Choroid plexus epithelial cell (primary cell): Measurements from ENCODE around the gene PTPRU.

Experiments used
- DNase-seq: peaks from one replicate; pipeline ENCODE4 v3.0.0-alpha.2; 2010; ENCODE audit warnings: low read depth
- H3K4me3 ChIP-seq: 2 replicates; pipeline ENCODE4 v1.5.1; 2011; ENCODE audit warnings: low read depth, mild to moderate bottlenecking, control low read depth, low read length, moderate library complexity
- CTCF ChIP-seq: conservative IDR thresholded peaks from 2 replicates; pipeline ENCODE4 v1.5.1; 2011; ENCODE audit warnings: low read depth, mild to moderate bottlenecking, control low read depth, inconsistent platforms, low read length, moderate library complexity

Gene PTPRU

GRCh38 chr1:29278124-29278523, 41.8 kb downstream of the PTPRU start:
- TF ChIP-seq CTCF = no peak
- no peak for DNase-seq
- no peak overlapping the region for H3K4me3 ChIP-seq

DNA sequence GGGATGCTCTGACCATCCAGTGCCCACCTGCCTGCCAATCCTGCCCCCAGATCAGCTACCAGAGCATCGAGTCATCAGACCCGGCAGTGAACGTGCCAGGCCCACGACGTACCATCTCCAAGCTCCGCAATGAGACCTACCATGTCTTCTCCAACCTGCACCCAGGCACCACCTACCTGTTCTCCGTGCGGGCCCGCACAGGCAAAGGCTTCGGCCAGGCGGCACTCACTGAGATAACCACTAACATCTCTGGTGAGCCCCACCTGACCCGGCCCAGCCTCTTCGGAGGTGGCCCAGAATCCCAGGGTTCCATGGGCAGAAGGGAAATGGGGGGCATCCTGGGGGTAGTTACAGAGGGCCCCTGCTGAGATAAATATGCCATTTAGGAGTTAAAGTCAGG, 43.1 kb downstream of the PTPRU start:
- no peak for TF ChIP-seq CTCF
- no peak for DNase-seq
- H3K4me3 ChIP-seq = no peak overlapping the region

GRCh38 chr1:29279951-29280391, 43.6 kb downstream of the PTPRU start:
- no peak overlapping the region for H3K4me3 ChIP-seq
- no peak for DNase-seq
- TF ChIP-seq CTCF = no peak

DNA sequence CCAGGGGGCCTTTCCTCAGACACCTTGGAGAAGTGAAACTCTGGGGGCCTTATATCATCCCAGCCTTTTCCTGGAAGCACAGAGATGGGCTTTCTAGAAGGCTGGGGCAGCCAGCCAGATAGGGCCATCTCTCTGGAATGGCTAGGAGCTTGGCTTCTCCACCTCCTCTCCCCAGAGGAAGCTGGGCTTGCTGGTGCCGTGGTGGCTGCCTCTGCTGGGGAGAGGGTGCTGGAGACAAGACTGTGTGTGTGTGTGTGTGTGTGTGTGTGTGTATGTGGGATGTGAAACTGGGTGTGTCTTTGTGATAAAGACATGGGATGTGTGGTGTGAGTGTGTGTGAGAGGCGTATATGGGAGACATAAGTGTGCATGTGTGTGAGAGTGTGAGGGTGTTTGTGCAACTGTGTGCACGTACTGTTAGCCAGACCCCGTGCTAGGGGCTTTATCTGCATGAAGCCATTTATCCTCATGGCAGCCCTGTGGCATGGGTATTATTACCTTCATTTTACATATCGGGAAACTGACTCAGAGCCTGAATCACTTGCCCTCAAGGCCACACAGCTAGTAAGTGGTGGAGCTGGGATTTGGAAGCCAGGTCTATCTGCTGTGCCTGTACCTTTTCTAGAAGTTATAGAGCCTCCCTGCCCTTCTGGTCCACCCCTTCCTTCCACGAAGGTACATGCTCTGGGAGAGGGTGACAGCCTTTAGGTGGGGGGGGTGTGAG, 44.2 kb downstream of the PTPRU start:
- no peak overlapping the region for H3K4me3 ChIP-seq
- DNase-seq = peak; percentile 19
- TF ChIP-seq CTCF = no peak

DNA sequence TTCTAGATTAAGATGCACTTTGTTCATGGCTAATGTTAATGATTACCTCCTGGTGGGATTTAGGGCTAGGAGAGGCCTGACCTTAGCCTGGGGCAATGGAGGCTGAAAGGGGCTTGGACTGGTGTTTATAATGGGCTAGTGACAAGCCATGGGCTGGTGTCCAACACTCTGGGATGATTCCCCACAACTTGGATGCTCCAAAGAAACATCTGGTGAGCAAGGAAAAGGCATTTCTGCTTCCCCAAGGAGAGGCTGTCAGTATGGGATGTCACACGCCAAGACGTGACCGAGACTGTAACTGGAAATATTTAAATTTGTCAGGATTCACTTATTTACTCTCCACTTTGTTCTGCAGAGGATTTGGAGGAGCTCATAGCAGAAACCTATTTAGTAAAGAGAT, 45.2 kb downstream of the PTPRU start:
- no peak for TF ChIP-seq CTCF
- no peak overlapping the region for H3K4me3 ChIP-seq

GRCh38 chr1:29282135-29282923, 46.0 kb downstream of the PTPRU start:
- no peak for DNase-seq
- no peak overlapping the region for H3K4me3 ChIP-seq
- no peak for TF ChIP-seq CTCF

More for the DNA sequence above, 45.2 kb downstream of the PTPRU start:
- no peak for DNase-seq
